ENCODE data around the gene BAG3. TPM values are rescaled to one million over a fixed set of nuclear protein-coding genes. Genes with fewer than 3 reads are reported as not detected.

BAG3 gene
- total and polyA plus RNA-seq, 9 of the 15 experiments (the other 6 are each of a cell fraction or from before 2014, with no cell fraction given) = 2.6 to 27.4 (median 7.2) TPM

- TF ChIP-seq, protein P1, sequence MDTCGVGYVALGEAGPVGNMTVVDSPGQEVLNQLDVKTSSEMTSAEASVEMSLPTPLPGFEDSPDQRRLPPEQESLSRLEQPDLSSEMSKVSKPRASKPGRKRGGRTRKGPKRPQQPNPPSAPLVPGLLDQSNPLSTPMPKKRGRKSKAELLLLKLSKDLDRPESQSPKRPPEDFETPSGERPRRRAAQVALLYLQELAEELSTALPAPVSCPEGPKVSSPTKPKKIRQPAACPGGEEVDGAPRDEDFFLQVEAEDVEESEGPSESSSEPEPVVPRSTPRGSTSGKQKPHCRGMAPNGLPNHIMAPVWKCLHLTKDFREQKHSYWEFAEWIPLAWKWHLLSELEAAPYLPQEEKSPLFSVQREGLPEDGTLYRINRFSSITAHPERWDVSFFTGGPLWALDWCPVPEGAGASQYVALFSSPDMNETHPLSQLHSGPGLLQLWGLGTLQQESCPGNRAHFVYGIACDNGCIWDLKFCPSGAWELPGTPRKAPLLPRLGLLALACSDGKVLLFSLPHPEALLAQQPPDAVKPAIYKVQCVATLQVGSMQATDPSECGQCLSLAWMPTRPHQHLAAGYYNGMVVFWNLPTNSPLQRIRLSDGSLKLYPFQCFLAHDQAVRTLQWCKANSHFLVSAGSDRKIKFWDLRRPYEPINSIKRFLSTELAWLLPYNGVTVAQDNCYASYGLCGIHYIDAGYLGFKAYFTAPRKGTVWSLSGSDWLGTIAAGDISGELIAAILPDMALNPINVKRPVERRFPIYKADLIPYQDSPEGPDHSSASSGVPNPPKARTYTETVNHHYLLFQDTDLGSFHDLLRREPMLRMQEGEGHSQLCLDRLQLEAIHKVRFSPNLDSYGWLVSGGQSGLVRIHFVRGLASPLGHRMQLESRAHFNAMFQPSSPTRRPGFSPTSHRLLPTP (IDR thresholded peaks at IDR 0.05; ENCODE audit: borderline replicate concordance, extremely low read depth, insufficient read length) = no peak
- TF ChIP-seq U2AF2 (optimal IDR thresholded peaks at IDR 0.05; ENCODE audit: low read depth, low read length) (no peak), HBP1 (CRISPR knock-in tag; IDR thresholded peaks at IDR 0.05) (0 out of 2 replicates have a peak, but pooled peaks have one; percentile 40), SMAD1 (IDR thresholded peaks at IDR 0.05; ENCODE audit: low read depth, low read length, partially characterized antibody) (no peak), TEAD2 (tag; IDR thresholded peaks at IDR 0.05) (peak; percentile 91), ZNF75A (CRISPR knock-in tag; IDR thresholded peaks at IDR 0.05) (peak; percentile 73), HNRNPLL (IDR thresholded peaks at IDR 0.05; ENCODE audit: low read depth, low read length, poor library complexity, severe bottlenecking) (no peak), ARID4B (CRISPR knock-in tag; IDR thresholded peaks at IDR 0.05) (no peak), MAFK (IDR thresholded peaks at IDR 0.05; ENCODE audit: low read length) (no peak), CXXC5 (CRISPR knock-in tag; IDR thresholded peaks at IDR 0.05) (peak; percentile 61), NEUROD1 (IDR thresholded peaks at IDR 0.05; ENCODE audit: borderline replicate concordance, low read depth, low read length, partially characterized antibody) (no peak), ZNF311 (CRISPR knock-in tag; IDR thresholded peaks at IDR 0.05) (peak; percentile 84; the same call in 1 of the 2 replicates)
- TF ChIP-seq, protein P2, sequence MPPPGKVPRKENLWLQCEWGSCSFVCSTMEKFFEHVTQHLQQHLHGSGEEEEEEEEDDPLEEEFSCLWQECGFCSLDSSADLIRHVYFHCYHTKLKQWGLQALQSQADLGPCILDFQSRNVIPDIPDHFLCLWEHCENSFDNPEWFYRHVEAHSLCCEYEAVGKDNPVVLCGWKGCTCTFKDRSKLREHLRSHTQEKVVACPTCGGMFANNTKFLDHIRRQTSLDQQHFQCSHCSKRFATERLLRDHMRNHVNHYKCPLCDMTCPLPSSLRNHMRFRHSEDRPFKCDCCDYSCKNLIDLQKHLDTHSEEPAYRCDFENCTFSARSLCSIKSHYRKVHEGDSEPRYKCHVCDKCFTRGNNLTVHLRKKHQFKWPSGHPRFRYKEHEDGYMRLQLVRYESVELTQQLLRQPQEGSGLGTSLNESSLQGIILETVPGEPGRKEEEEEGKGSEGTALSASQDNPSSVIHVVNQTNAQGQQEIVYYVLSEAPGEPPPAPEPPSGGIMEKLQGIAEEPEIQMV (tag; conservative IDR thresholded peaks at IDR 0.05; ENCODE audit: low read depth) = peak; percentile 75
- TF ChIP-seq, protein P3, sequence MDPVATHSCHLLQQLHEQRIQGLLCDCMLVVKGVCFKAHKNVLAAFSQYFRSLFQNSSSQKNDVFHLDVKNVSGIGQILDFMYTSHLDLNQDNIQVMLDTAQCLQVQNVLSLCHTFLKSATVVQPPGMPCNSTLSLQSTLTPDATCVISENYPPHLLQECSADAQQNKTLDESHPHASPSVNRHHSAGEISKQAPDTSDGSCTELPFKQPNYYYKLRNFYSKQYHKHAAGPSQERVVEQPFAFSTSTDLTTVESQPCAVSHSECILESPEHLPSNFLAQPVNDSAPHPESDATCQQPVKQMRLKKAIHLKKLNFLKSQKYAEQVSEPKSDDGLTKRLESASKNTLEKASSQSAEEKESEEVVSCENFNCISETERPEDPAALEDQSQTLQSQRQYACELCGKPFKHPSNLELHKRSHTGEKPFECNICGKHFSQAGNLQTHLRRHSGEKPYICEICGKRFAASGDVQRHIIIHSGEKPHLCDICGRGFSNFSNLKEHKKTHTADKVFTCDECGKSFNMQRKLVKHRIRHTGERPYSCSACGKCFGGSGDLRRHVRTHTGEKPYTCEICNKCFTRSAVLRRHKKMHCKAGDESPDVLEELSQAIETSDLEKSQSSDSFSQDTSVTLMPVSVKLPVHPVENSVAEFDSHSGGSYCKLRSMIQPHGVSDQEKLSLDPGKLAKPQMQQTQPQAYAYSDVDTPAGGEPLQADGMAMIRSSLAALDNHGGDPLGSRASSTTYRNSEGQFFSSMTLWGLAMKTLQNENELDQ (CRISPR knock-in tag; IDR thresholded peaks at IDR 0.05; ENCODE audit: borderline replicate concordance) = no peak
These were observed 36.9 kb downstream of the BAG3 start (continued) for GRCh38 chr10:119688033-119688508.
